Stimulated activated CD4-positive, alpha-beta T cell treated with anti-CD3 and anti-CD28 coated beads, TNF-alpha, amount 100 ng/mL, for 24 hours (primary cell): ENCODE data around the gene JARID2.
"Not testable (repeated sequence)": the region's sequence is repeated elsewhere in the genome, so short reads cannot be mapped to it uniquely, and the experiment has no call there.

Experiments
- DNase-seq, 3 experiments: peaks; one replicate each; pipeline ENCODE4 v3.0.0-alpha.2; 2020; ENCODE audit warnings: low read depth in 3 of 3

JARID2 gene

GRCh38 chr6:15538766-15539495 lies 293.1 kb downstream of the JARID2 start:
- no peak for DNase-seq

GRCh38 chr6:15539722-15540270 lies 293.9 kb downstream of the JARID2 start:
- DNase-seq = no peak

GRCh38 chr6:15543332-15543917 lies 297.6 kb downstream of the JARID2 start:
- DNase-seq = not testable (repeated sequence)

GRCh38 chr6:15544321-15544900 lies 298.5 kb downstream of the JARID2 start:
- DNase-seq = no peak

GRCh38 chr6:15546591-15546990 lies 300.7 kb downstream of the JARID2 start:
- no peak for DNase-seq

- no peak for DNase-seq
Measured at GRCh38 chr6:15547400-15547799, 301.5 kb downstream of the JARID2 start.

GRCh38 chr6:15549371-15549770 lies 303.5 kb downstream of the JARID2 start:
- DNase-seq = no peak

- DNase-seq = no peak
Measured at GRCh38 chr6:15550546-15551123, 304.8 kb downstream of the JARID2 start.

GRCh38 chr6:15551262-15551661 lies 305.4 kb downstream of the JARID2 start:
- no peak for DNase-seq

- no peak for DNase-seq
Measured at GRCh38 chr6:15551798-15552197, 305.9 kb downstream of the JARID2 start.

- no peak for DNase-seq
Measured at GRCh38 chr6:15553031-15553430, 307.2 kb downstream of the JARID2 start.

- no peak for DNase-seq
Measured at GRCh38 chr6:15553736-15554294, 307.9 kb downstream of the JARID2 start.

GRCh38 chr6:15554728-15555100 lies 308.8 kb downstream of the JARID2 start:
- DNase-seq = no peak

- DNase-seq = no peak
Measured at GRCh38 chr6:15555101-15556038, 309.5 kb downstream of the JARID2 start.

- DNase-seq = no peak
Measured at GRCh38 chr6:15556711-15557110, 310.8 kb downstream of the JARID2 start.

GRCh38 chr6:15557174-15557573 lies 311.3 kb downstream of the JARID2 start:
- DNase-seq = no peak

GRCh38 chr6:15560713-15561112 lies 314.8 kb downstream of the JARID2 start:
- no peak for DNase-seq

- no peak for DNase-seq
Measured at GRCh38 chr6:15561447-15562199, 315.8 kb downstream of the JARID2 start.

GRCh38 chr6:15562977-15563376 lies 317.1 kb downstream of the JARID2 start:
- DNase-seq = no peak
